H1 (cell line): Measurements from ENCODE around the gene LSR. TPM values are rescaled to one million over a fixed set of nuclear protein-coding genes. Genes with fewer than 3 reads are reported as not detected.

ENCODE experiments used
- CTCF ChIA-PET: fragments of 300-600 bp; sonication (Branson Sonifier 250); formaldehyde crosslinking; loops from one replicate; lab custom pipeline; 2021; ENCODE audit not compliant: partially characterized antibody; lab: Charles Lee
- POLR2A ChIA-PET: fragments of 300-600 bp; sonication (Branson Sonifier 250); formaldehyde crosslinking; loops from one replicate; lab custom pipeline; 2021; ENCODE audit warnings: inconsistent platforms; ENCODE audit not compliant: partially characterized antibody; lab: Charles Lee
- DNase-seq, 2 experiments: peaks; one replicate each; pipeline versions ENCODE4 v3.0.0 to v3.0.0-alpha.2; 2010 to 2022; ENCODE audit warnings: low spot score in 2 of 2, low read depth in 1 of 2, mixed read lengths in 1 of 2
- FAIRE-seq: peaks from 2 replicates; lab custom pipeline; 2011; peaks lifted over from hg19 to GRCh38; lab: Jason Lieb, UNC
- H2AFZ ChIP-seq: 2 replicates; pipeline ENCODE4 v1.8.1; 2012; ENCODE audit warnings: low read length, inconsistent platforms
- H2AK5ac ChIP-seq: 2 replicates; pipeline ENCODE4 v1.6.1; 2013; ENCODE audit warnings: low read depth, low read length
- H2BK120ac ChIP-seq: replicated peaks from 2 replicates; pipeline ENCODE3; 2013; ENCODE audit warnings: low read depth, low read length, inconsistent platforms
- H2BK12ac ChIP-seq: 2 replicates; pipeline ENCODE4 v1.6.1; 2013; ENCODE audit warnings: low read depth, low read length
- H2BK15ac ChIP-seq: 2 replicates; pipeline ENCODE4 v1.6.1; 2013; ENCODE audit warnings: low read length
- H2BK20ac ChIP-seq: 2 replicates; pipeline ENCODE4 v1.6.1; 2013; ENCODE audit warnings: low read length
- H2BK5ac ChIP-seq: 2 replicates; pipeline ENCODE4 v1.6.1; 2013; ENCODE audit warnings: low read depth, low read length
- H3K14ac ChIP-seq: 2 replicates; pipeline ENCODE4 v1.6.1; 2013; ENCODE audit warnings: inconsistent platforms; ENCODE audit not compliant: insufficient read length
- H3K18ac ChIP-seq: 2 replicates; pipeline ENCODE4 v1.6.1; 2013; ENCODE audit warnings: low read length; ENCODE audit errors: extremely low read depth
- H3K23ac ChIP-seq: 2 replicates; pipeline ENCODE4 v1.6.1; 2013; ENCODE audit warnings: inconsistent platforms; ENCODE audit not compliant: insufficient read length
- H3K23me2 ChIP-seq: 2 replicates; pipeline ENCODE4 v1.6.1; 2013; ENCODE audit warnings: low read depth, low read length
- H3K27ac ChIP-seq: 2 replicates; pipeline ENCODE4 v1.6.1; 2011; ENCODE audit warnings: low read depth, low read length, inconsistent platforms
- H3K27me3 ChIP-seq, 4 experiments: replicated peaks in 1 of 4; 1 replicate in 1 of 4; 2 replicates in 3 of 4; pipeline versions ENCODE4 v1.6.1 to v1.8.1; 2011 to 2013; ENCODE audit warnings: low read length in 3 of 4, mild to moderate bottlenecking in 3 of 4, inconsistent platforms in 2 of 4, mixed read lengths in 2 of 4, moderate library complexity in 1 of 4; ENCODE audit not compliant: control insufficient read depth in 3 of 4, insufficient read depth in 3 of 4; ENCODE audit errors: extremely low read depth in 1 of 4
- H3K36me3 ChIP-seq, 4 experiments: 2 replicates each; pipeline versions ENCODE4 v1.6.1 to v1.8.1; 2011 to 2013; ENCODE audit warnings: mild to moderate bottlenecking in 4 of 4, low read length in 3 of 4, moderate library complexity in 2 of 4, control low read depth in 1 of 4, inconsistent platforms in 1 of 4; ENCODE audit not compliant: insufficient read depth in 4 of 4, control insufficient read depth in 2 of 4
- H3K4ac ChIP-seq: replicated peaks from 2 replicates; pipeline ENCODE3; 2013; ENCODE audit warnings: low read length, low read depth, mixed read lengths, inconsistent platforms; ENCODE audit not compliant: insufficient read length
- H3K4me1 ChIP-seq, 4 experiments: replicated peaks in 1 of 4; 1 replicate in 1 of 4; 2 replicates in 3 of 4; pipeline versions ENCODE4 v1.6.1 to v1.8.1; 2011 to 2013; ENCODE audit warnings: low read length in 3 of 4, inconsistent platforms in 2 of 4, mixed read lengths in 1 of 4; ENCODE audit not compliant: insufficient read depth in 4 of 4, control insufficient read depth in 3 of 4
- H3K4me2 ChIP-seq, 2 experiments: 2 replicates each; pipeline versions ENCODE4 v1.6.1 to v1.8.1; 2011 to 2013; ENCODE audit warnings: low read depth in 2 of 2, low read length in 2 of 2, control low read depth in 1 of 2, inconsistent platforms in 1 of 2, mild to moderate bottlenecking in 1 of 2; ENCODE audit not compliant: insufficient read depth in 1 of 2
- H3K4me3 ChIP-seq, 4 experiments: fragments of 200-600, 300-600 bp in 1 of 4; sonication (generic), shearing (Covaris generic), sonication (Bioruptor Twin) in 1 of 4; 2 replicates each; pipeline versions ENCODE4 v1.5.1 to v1.8.1; 2011 to 2016; ENCODE audit warnings: low read length in 4 of 4, low read depth in 3 of 4, control low read depth in 2 of 4, inconsistent platforms in 2 of 4, mild to moderate bottlenecking in 2 of 4, mixed read lengths in 1 of 4, moderate library complexity in 1 of 4; ENCODE audit not compliant: insufficient read depth in 2 of 4; ENCODE audit errors: extremely low read depth in 1 of 4
- H3K56ac ChIP-seq: replicated peaks from 2 replicates; pipeline ENCODE3; 2013; ENCODE audit warnings: low read depth, mild to moderate bottlenecking, mixed read lengths, low read length, inconsistent platforms; ENCODE audit not compliant: insufficient read length
- H3K79me1 ChIP-seq: 2 replicates; pipeline ENCODE4 v1.6.1; 2013; ENCODE audit warnings: low read depth, low read length, control low read depth
- H3K79me2 ChIP-seq, 2 experiments: 2 replicates each; pipeline versions ENCODE4 v1.6.1 to v1.8.1; 2012 to 2013; ENCODE audit warnings: low read length in 2 of 2, mild to moderate bottlenecking in 2 of 2, inconsistent platforms in 1 of 2; ENCODE audit not compliant: insufficient read depth in 2 of 2, control insufficient read depth in 1 of 2
- H3K9ac ChIP-seq, 4 experiments: replicated peaks in 1 of 4; 1 replicate in 1 of 4; 2 replicates in 3 of 4; pipeline versions ENCODE4 v1.6.1 to v1.8.1; 2011 to 2013; ENCODE audit warnings: low read depth in 3 of 4, low read length in 3 of 4, control low read depth in 2 of 4, mild to moderate bottlenecking in 2 of 4, moderate library complexity in 2 of 4, inconsistent platforms in 1 of 4; ENCODE audit errors: extremely low read depth in 1 of 4
- H3K9me3 ChIP-seq, 2 experiments: 2 replicates each; pipeline versions ENCODE4 v1.6.1 to v1.8.1; 2012 to 2013; ENCODE audit warnings: mild to moderate bottlenecking in 2 of 2, moderate library complexity in 2 of 2, control low read depth in 1 of 2, inconsistent platforms in 1 of 2, low read depth in 1 of 2, low read length in 1 of 2, mixed read lengths in 1 of 2; ENCODE audit not compliant: insufficient read depth in 2 of 2
- H4K20me1 ChIP-seq, 2 experiments: replicated peaks in 1 of 2; 2 replicates each; pipeline versions ENCODE3 to v1.8.1; 2011 to 2013; ENCODE audit warnings: inconsistent platforms in 2 of 2, low read length in 2 of 2, mild to moderate bottlenecking in 1 of 2; ENCODE audit not compliant: insufficient read depth in 2 of 2, control insufficient read depth in 1 of 2
- H4K5ac ChIP-seq: 2 replicates; pipeline ENCODE4 v1.6.1; 2013; ENCODE audit warnings: low read length, low read depth, mixed read lengths, inconsistent platforms; ENCODE audit not compliant: insufficient read length
- H4K8ac ChIP-seq: 2 replicates; pipeline ENCODE4 v1.8.0; 2013; ENCODE audit warnings: mild to moderate bottlenecking, moderate library complexity, low read length, inconsistent platforms; ENCODE audit not compliant: insufficient read depth; ENCODE audit errors: extremely low read depth
- H4K91ac ChIP-seq: replicated peaks from 2 replicates; pipeline ENCODE3; 2013; ENCODE audit warnings: low read length, mixed read lengths, inconsistent platforms; ENCODE audit not compliant: insufficient read length
- CBX5 ChIP-seq: fragments of 300-800, 300-1000 bp; sonication (generic); IDR thresholded peaks from 2 replicates; pipeline ENCODE4 v1.7.1; 2016; ENCODE audit warnings: antibody characterized with exemption, low read length, low read depth
- CEBPB ChIP-seq: IDR thresholded peaks from 2 replicates; pipeline ENCODE4 v1.6.1; 2012; ENCODE audit warnings: low read depth, low read length
- CHD1 ChIP-seq: IDR thresholded peaks from 2 replicates; pipeline ENCODE4 v1.6.1; 2012; ENCODE audit warnings: low read depth, low read length, improper control_type of control experiment
- CHD2 ChIP-seq: IDR thresholded peaks from 2 replicates; pipeline ENCODE4 v1.6.1; 2012; ENCODE audit warnings: low read length, improper control_type of control experiment
- EP300 ChIP-seq, 2 experiments: IDR thresholded peaks; 1 replicate in 1 of 2; 2 replicates in 1 of 2; pipeline ENCODE4 v1.6.1; 2011 to 2012; ENCODE audit warnings: low read depth in 2 of 2, low read length in 2 of 2, mild to moderate bottlenecking in 2 of 2, borderline replicate concordance in 1 of 2, inconsistent platforms in 1 of 2, moderate library complexity in 1 of 2
- EZH2 ChIP-seq: fragments of 200-600 bp; sonication (generic); IDR thresholded peaks from 2 replicates; pipeline ENCODE4 v1.7.1; 2012; ENCODE audit warnings: low read depth, mild to moderate bottlenecking, moderate library complexity, low read length, inconsistent platforms; ENCODE audit not compliant: severe bottlenecking
- KDM5A ChIP-seq: fragments of 200-600 bp; IDR thresholded peaks from 2 replicates; pipeline ENCODE4 v1.7.1; 2012; ENCODE audit warnings: mild to moderate bottlenecking, low read length, inconsistent platforms, mixed read lengths
- RNF2 ChIP-seq: fragments of 200-900, 300-1000 bp; sonication (generic); IDR thresholded peaks from 2 replicates; pipeline ENCODE4 v1.7.1; 2016; ENCODE audit warnings: borderline replicate concordance, low read depth, mild to moderate bottlenecking, antibody characterized with exemption, low read length; ENCODE audit not compliant: poor library complexity, severe bottlenecking; ENCODE audit errors: missing control alignments
- SIRT6 ChIP-seq: IDR thresholded peaks from one replicate; pipeline ENCODE4 v1.7.1; 2012; ENCODE audit warnings: low read length, inconsistent platforms
- SP1 ChIP-seq: IDR thresholded peaks from 2 replicates; pipeline ENCODE4 v1.6.1; 2011; ENCODE audit warnings: low read depth, low read length
- SP4 ChIP-seq: IDR thresholded peaks from 2 replicates; pipeline ENCODE4 v1.6.1; 2012; ENCODE audit warnings: low read length, inconsistent platforms
- TAF7 ChIP-seq: optimal IDR thresholded peaks from 2 replicates; pipeline ENCODE3; 2011; ENCODE audit warnings: low read depth, mild to moderate bottlenecking, inconsistent platforms, low read length, moderate library complexity, borderline replicate concordance
- TEAD4 ChIP-seq: IDR thresholded peaks from 2 replicates; pipeline ENCODE4 v1.6.1; 2012; ENCODE audit warnings: low read depth, low read length, inconsistent platforms, mixed read lengths
- WGBS, 2 experiments: shearing (Covaris generic) in 1 of 2; methylation state at CpG; one replicate each; pipeline versions ENCODE4 v1.1.6 to v1.1.7; 2013 to 2015; ENCODE audit warnings: low lambda C conversion rate in 2 of 2, mixed read lengths in 2 of 2, inconsistent platforms in 1 of 2, low coverage in 1 of 2, missing lambda C conversion rate in 1 of 2; ENCODE audit not compliant: insufficient replicate concordance in 2 of 2, insufficient coverage in 1 of 2, insufficient read length in 1 of 2; ENCODE audit errors: extremely low coverage in 1 of 2, missing lambda C conversion rate in 1 of 2; 5-methylcytosine and 5-hydroxymethylcytosine counted together
- polyA plus RNA-seq, 7 experiments: library from polyadenylated mRNA; depleted of rRNA in 3 of 7; stranded (reverse) in 5 of 7; unstranded in 2 of 7; fragments of >200 nt in 5 of 7; fragments of 200-250 nt in 2 of 7; gene quantifications; 1 replicate in 5 of 7; 2 replicates in 1 of 7; 4 replicates in 1 of 7; pipeline versions ENCODE4 v1.2.1 to v1.2.3, GENCODE V29; 2011 to 2013; ENCODE audit warnings: missing spikeins in 2 of 7, mixed read lengths in 2 of 7
- total RNA-seq: library from RNA; stranded (reverse); fragmentation: NEBNext Ultra II Directional; extraction: Animal tissue kit (Norgen Biotek cat#: 25700); gene quantifications from 2 replicates; pipeline ENCODE4 v1.2.1, GENCODE V29; 2021
- TF ChIP-seq, protein P1 (sequence below): IDR thresholded peaks from 2 replicates; pipeline ENCODE4 v1.6.1; 2012; ENCODE audit warnings: inconsistent platforms

The LSR gene
- total and polyA plus RNA-seq, 2 of the 8 experiments (the other 6 are each of a cell fraction or from before 2014, with no cell fraction given) = 159 to 186 TPM

- ChIA-PET CTCF (interaction anchor here (1.2 to 1.8 kb wide), 2 partner anchors 13 kb away, joined by 3 to 5 read pairs; no protein-coding TSS in a partner anchor), POLR2A (interaction anchor here (0.6 to 2.8 kb wide), 6 partner anchors 7 to 221 kb away, joined by 3 to 15 read pairs (median 5); partner anchors contain the start of gene HAMP)
- Histone ChIP-seq H3K36me3 (peaks cover 16 to 28% (median 25%) of the 10 kb centered on the region in 4 experiments), H2BK15ac (no peak overlapping the region), H2BK12ac (no peak overlapping the region), H4K5ac (no peak overlapping the region), H3K4me2 (no peak overlapping the region), H3K4ac (no peak overlapping the region), H3K23ac (no peak overlapping the region), H3K79me1 (peaks cover 3% of the 10 kb centered on the region; the same call in 1 of the 2 replicates), H3K18ac (no peak overlapping the region), H3K4me3 (no peak overlapping the region), H3K56ac (no peak overlapping the region), H2AK5ac (no peak overlapping the region), H3K27ac (no peak overlapping the region), H2AFZ (no peak overlapping the region), H3K79me2 (0 out of 4 replicates have a peak, but pooled peaks cover 0 to 5% of the 10 kb centered on the region in 2 experiments), H3K14ac (no peak overlapping the region), H3K9me3 (no peaks in the 10 kb centered on the region), H3K23me2 (no peaks in the 10 kb centered on the region; the same call in 1 of the 2 replicates), H2BK20ac (no peak overlapping the region), H4K91ac (no peak overlapping the region), H3K9ac (no peak overlapping the region; a peak in 1 of 7 replicates), H2BK120ac (no peak overlapping the region), H3K4me1 (peaks cover 0 to 6% (median 2%) of the 10 kb centered on the region in 4 experiments; a peak in 3 of 7 replicates), H3K27me3 (no peaks in the 10 kb centered on the region), H4K8ac (no peak overlapping the region), H2BK5ac (no peak overlapping the region), H4K20me1 (peaks cover 0 to 10% of the 10 kb centered on the region in 2 experiments)
- FAIRE-seq = no peak
- WGBS, 2 experiments = 88% methylated on average over 3 of the region's 5 CpGs; no CpG with 5 or more reads in 1 of the 2 experiments
- no peak for DNase-seq
- TF ChIP-seq EZH2 (no peak), CEBPB (no peak), SP4 (no peak), SIRT6 (no peak), TEAD4 (no peak), TAF7 (no peak), CBX5 (no peak), RNF2 (no peak), CHD1 (no peak), EP300 (IDR thresholded peaks at IDR 0.05; ENCODE audit: borderline replicate concordance in 1 of 2, low read depth in 2 of 2, low read length in 2 of 2) (no peak), CHD2 (no peak), KDM5A (no peak), SP1 (no peak)
- TF ChIP-seq, protein P1, sequence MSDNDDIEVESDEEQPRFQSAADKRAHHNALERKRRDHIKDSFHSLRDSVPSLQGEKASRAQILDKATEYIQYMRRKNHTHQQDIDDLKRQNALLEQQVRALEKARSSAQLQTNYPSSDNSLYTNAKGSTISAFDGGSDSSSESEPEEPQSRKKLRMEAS = no peak
Observed at GRCh38 chr19:35274323-35274722, 25.5 kb downstream of the LSR start.
